GM10266 (cell line): Measurements from ENCODE around the gene VWCE.
A peak's percentile ranks its signal among the peaks of the same experiment; 100 is the strongest.

Experiments
- DNase-seq: peaks from one replicate; pipeline ENCODE4 v3.0.0; 2012; ENCODE audit errors: extremely low spot score
- TF ChIP-seq, protein P1 (sequence below): IDR thresholded peaks from 2 replicates; pipeline ENCODE4 v1.5.1; 2012; ENCODE audit warnings: mild to moderate bottlenecking, low read depth; ENCODE audit not compliant: control insufficient read depth, insufficient read depth; ENCODE audit errors: missing control alignments

VWCE gene, protein sequence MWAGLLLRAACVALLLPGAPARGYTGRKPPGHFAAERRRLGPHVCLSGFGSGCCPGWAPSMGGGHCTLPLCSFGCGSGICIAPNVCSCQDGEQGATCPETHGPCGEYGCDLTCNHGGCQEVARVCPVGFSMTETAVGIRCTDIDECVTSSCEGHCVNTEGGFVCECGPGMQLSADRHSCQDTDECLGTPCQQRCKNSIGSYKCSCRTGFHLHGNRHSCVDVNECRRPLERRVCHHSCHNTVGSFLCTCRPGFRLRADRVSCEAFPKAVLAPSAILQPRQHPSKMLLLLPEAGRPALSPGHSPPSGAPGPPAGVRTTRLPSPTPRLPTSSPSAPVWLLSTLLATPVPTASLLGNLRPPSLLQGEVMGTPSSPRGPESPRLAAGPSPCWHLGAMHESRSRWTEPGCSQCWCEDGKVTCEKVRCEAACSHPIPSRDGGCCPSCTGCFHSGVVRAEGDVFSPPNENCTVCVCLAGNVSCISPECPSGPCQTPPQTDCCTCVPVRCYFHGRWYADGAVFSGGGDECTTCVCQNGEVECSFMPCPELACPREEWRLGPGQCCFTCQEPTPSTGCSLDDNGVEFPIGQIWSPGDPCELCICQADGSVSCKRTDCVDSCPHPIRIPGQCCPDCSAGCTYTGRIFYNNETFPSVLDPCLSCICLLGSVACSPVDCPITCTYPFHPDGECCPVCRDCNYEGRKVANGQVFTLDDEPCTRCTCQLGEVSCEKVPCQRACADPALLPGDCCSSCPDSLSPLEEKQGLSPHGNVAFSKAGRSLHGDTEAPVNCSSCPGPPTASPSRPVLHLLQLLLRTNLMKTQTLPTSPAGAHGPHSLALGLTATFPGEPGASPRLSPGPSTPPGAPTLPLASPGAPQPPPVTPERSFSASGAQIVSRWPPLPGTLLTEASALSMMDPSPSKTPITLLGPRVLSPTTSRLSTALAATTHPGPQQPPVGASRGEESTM

DNA sequence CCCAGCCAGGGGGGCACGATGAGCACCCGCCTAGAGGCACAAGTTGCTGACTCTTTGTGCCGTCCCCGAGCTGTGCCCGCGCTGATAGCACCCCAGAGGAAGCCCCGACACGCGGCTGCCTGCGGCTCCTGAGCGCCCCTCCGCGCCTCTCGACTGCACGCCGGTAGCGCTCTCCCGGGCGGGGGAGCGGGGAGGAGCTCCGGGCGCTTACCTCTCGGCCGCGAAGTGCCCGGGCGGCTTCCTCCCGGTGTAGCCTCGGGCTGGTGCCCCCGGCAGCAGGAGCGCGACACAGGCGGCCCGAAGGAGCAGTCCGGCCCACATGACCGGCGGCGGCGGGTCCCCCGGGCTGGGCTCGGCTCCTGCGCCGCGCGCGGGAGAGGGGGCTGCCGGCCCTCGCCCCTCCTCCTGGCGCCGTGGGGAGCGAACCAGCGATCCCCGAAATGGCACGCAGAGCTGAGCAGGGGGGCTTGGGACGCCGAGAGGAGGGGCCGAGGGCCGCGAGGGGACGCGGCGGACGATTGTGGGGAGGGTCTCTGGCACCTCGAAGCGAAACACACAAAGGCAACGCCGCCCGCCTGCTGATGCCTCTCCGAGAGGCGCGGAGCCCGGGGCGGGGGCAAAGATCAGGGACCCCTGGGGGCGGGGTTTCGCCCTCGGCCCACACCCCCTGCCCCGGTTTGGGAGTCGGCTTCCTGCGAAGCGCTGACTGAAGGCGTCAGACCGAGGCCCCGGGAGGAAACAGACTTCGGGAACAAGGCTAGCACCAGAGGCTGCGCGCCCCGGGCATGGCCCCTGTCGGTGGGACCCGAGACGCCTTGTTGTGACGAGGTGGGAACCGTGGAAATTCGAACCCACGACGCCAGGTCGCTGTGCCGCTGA lies at the start of gene VWCE:
Gene VWCE, minus strand, starts transcription at position 600 of the 879 bp plus-strand sequence. Its CDS starts 279 bp downstream, at position 321.
- TF ChIP-seq, protein P1, sequence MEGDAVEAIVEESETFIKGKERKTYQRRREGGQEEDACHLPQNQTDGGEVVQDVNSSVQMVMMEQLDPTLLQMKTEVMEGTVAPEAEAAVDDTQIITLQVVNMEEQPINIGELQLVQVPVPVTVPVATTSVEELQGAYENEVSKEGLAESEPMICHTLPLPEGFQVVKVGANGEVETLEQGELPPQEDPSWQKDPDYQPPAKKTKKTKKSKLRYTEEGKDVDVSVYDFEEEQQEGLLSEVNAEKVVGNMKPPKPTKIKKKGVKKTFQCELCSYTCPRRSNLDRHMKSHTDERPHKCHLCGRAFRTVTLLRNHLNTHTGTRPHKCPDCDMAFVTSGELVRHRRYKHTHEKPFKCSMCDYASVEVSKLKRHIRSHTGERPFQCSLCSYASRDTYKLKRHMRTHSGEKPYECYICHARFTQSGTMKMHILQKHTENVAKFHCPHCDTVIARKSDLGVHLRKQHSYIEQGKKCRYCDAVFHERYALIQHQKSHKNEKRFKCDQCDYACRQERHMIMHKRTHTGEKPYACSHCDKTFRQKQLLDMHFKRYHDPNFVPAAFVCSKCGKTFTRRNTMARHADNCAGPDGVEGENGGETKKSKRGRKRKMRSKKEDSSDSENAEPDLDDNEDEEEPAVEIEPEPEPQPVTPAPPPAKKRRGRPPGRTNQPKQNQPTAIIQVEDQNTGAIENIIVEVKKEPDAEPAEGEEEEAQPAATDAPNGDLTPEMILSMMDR, result peak; percentile 67
- peak; percentile 95 for DNase-seq

DNA sequence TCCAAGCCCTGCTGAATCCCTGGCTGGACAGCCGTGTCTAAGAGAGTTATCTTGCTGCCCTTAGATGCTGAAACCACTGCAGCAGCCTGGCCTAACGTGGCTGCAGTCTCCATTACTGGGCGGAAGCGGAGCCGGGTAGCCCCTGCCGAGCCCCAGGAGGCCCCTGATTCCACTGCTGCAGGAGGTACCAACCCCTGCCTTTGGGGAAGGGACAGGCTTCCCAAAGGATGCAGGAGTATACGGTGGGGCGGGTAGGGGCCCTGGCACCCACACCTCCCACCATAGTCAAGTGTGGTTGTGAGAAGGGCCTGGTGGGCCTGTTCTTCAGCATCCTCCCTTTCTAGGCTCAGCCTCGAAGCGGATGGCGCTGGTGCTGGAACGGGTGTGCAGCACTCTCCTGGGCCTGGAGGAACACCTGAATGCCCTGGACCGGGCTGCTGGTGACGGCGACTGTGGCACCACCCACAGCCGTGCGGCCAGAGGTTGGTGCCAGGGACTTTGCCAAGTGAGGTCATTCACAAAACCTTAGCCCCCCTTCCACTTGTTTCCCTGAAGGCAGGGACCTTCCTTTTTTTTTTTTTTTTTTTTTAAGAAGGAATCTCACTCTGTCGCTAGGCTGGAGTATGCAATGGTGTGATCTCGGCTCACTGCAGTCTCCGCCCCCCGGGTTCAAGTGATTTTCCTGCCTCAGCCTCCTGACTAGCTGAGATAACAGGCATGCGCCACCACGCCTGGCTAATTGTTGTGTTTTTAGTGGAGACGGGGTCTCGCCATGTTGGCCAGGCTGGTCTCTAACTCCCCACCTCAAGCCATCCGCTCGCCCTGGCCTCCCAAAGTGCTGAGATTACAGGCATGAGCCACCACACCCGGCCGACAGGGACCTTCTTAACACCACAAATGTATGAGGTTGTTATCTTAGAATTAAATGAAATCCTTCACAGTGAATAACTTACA lies 49.0 kb upstream of the VWCE start:
- TF ChIP-seq, protein P1, result no peak
- DNase-seq, result no peak

DNA sequence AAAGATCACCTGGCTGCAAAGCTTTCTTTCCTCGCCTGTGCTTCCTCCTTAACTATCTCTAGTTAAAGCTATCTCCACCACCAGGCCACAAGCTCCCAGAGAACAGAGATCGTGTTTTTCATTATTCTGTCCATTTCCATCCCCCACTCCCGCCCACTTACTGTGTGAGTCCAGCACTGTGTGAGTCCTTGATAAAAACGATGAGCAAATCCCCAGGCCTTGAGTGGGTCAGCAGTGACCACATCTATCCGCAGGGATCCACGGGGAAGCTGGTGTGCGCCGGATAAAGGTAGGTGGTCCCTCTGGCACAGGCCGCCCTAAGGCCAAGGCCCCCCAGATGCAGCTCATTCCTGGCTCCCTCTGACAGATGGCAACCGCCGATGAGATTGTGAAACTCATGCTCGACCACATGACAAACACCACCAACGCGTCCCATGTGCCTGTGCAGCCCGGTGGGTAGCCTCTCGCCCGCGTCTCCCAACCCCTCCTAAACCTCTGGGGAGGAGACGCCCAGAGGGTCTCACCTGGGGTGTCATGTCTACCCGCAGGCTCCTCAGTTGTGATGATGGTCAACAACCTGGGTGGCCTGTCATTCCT lies 47.2 kb upstream of the VWCE start:
- DNase-seq, result no peak
- TF ChIP-seq, protein P1, result no peak

DNA sequence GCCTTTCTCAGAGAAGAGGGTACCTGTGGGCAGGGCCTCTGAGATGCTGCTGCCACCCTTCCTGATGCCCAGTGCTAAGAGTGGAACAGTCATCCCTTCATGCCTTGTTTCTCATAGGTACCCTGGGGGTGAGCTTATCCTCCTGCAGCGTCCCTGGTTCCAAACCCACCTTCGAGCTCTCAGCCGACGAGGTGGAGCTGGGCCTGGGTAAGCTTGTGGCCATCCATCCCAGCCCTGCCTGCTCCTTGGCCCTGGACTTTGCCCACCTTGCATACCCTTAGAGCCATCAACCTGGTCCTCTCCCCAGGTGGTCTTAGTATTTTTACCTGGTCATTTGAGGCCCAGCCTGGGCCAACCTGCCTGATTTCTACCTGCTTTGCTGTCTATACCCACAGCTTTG lies 46.6 kb upstream of the VWCE start:
- DNase-seq, result no peak
- TF ChIP-seq, protein P1, result no peak

DNA sequence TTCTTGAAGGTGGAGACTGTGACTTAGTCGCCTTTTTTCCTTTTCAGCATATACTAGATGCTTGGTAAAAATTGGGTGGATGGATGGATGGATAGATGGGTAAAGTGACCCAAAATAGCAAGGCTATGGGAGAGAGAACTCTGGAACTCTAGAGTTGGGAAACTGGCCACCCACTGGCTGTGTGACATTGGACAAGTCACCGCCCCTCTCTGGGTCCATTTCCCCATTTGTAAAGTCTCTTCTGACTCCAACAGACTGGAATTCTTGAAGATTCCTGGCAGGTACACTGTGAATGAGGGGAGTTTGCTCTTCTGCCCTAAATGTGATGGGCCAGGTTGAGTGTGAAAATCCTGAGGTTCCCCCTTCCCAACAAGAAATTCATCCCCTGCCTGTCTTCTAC lies 45.9 kb upstream of the VWCE start:
- no peak for DNase-seq
- TF ChIP-seq, protein P1, result no peak

DNA sequence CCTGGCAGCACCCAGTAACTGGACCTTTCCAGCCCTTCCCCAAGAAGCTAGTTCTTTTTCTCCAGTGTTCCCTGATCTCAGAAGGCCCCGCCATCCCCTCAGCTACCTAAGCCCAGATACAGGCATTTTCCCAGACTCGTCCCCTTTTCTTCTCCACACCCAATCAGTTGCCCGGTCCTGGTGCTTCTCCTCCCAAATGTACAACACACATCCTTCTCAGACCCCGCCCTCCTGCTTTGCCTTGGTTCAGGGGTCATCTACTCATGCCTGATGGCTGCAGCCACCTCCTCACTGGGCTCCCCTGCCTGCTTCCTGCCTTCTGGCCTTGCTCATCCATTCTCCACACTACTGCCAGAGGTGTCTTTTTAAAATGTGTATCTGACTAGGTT lies 44.4 kb upstream of the VWCE start:
- DNase-seq, result no peak
- TF ChIP-seq, protein P1, result no peak
